Parathyroid adenoma (tissue), 2 donors: ENCODE measurements around the gene CD302.

ENCODE experiments used
- H2AFZ ChIP-seq: fragments of 300-600 bp; sonication (generic); one replicate; pipeline ENCODE4 v1.7.0; 2017; ENCODE audit warnings: antibody characterized with exemption, mild to moderate bottlenecking
- H3K27ac ChIP-seq: fragments of 300-600 bp; sonication (generic); one replicate; pipeline ENCODE4 v1.7.0; 2017
- H3K27me3 ChIP-seq: fragments of 300-600 bp; sonication (generic); one replicate; pipeline ENCODE4 v1.7.0; 2017; ENCODE audit warnings: low read length; ENCODE audit not compliant: control insufficient read depth, insufficient read depth
- H3K36me3 ChIP-seq: fragments of 300-600 bp; sonication (generic); one replicate; pipeline ENCODE4 v1.7.0; 2017; ENCODE audit warnings: low read length; ENCODE audit not compliant: control insufficient read depth, insufficient read depth
- H3K4me1 ChIP-seq: fragments of 300-600 bp; sonication (generic); one replicate; pipeline ENCODE4 v1.7.0; 2017; ENCODE audit warnings: control low read depth
- H3K4me2 ChIP-seq: fragments of 300-600 bp; sonication (generic); one replicate; pipeline ENCODE4 v1.7.0; 2017; ENCODE audit warnings: low read length
- H3K4me3 ChIP-seq: fragments of 300-600 bp; sonication (generic); one replicate; pipeline ENCODE4 v1.7.0; 2017; ENCODE audit warnings: low read depth, low read length
- H3K79me2 ChIP-seq: fragments of 300-600 bp; sonication (generic); one replicate; pipeline ENCODE4 v1.7.0; 2017; ENCODE audit warnings: control low read depth
- H3K9ac ChIP-seq: fragments of 300-600 bp; sonication (generic); one replicate; pipeline ENCODE4 v1.7.0; 2017; ENCODE audit warnings: mild to moderate bottlenecking
- H3K9me3 ChIP-seq: fragments of 300-600 bp; sonication (generic); one replicate; pipeline ENCODE4 v1.7.0; 2017; ENCODE audit warnings: low read length; ENCODE audit not compliant: control insufficient read depth
- CTCF ChIP-seq: fragments of 300-600 bp; sonication (generic); IDR thresholded peaks from one replicate; pipeline ENCODE4 v1.7.0; 2017; ENCODE audit warnings: antibody characterized with exemption, mild to moderate bottlenecking
- donor health status: primary hyperparathyroidism.

CD302 gene

GRCh38 chr2:159769147-159769546, 28.9 kb downstream of the CD302 start:
- no peak overlapping the region for H3K27ac ChIP-seq
- H3K4me2 ChIP-seq, result no peak overlapping the region
- H3K27me3 ChIP-seq, result no peaks in the 10 kb centered on the region
- no peak overlapping the region for H3K4me3 ChIP-seq
- no peak for TF ChIP-seq CTCF
- H3K9ac ChIP-seq, result no peak overlapping the region
- no peak overlapping the region for H2AFZ ChIP-seq
- no peaks in the 10 kb centered on the region for H3K36me3 ChIP-seq
- no peaks in the 10 kb centered on the region for H3K4me1 ChIP-seq
- no peaks in the 10 kb centered on the region for H3K9me3 ChIP-seq
- H3K79me2 ChIP-seq, result no peaks in the 10 kb centered on the region

GRCh38 chr2:159762075-159762474, 35.9 kb downstream of the CD302 start:
- Histone ChIP-seq H3K4me1 (no peaks in the 10 kb centered on the region), H3K27me3 (no peaks in the 10 kb centered on the region), H3K9ac (no peak overlapping the region), H3K4me3 (no peak overlapping the region), H3K9me3 (no peaks in the 10 kb centered on the region), H3K4me2 (no peak overlapping the region), H2AFZ (no peak overlapping the region), H3K27ac (no peak overlapping the region), H3K79me2 (no peaks in the 10 kb centered on the region), H3K36me3 (no peaks in the 10 kb centered on the region)
- TF ChIP-seq CTCF, result no peak

- no peaks in the 10 kb centered on the region for H3K27me3 ChIP-seq
- no peak overlapping the region for H3K9ac ChIP-seq
- H3K9me3 ChIP-seq, result no peaks in the 10 kb centered on the region
- no peak overlapping the region for H3K4me2 ChIP-seq
- H3K27ac ChIP-seq, result no peak overlapping the region
- no peak overlapping the region for H2AFZ ChIP-seq
- no peaks in the 10 kb centered on the region for H3K4me1 ChIP-seq
- TF ChIP-seq CTCF, result no peak
- H3K36me3 ChIP-seq, result no peaks in the 10 kb centered on the region
- H3K4me3 ChIP-seq, result no peak overlapping the region
- no peaks in the 10 kb centered on the region for H3K79me2 ChIP-seq
Observed at GRCh38 chr2:159760326-159760725, 37.7 kb downstream of the CD302 start.

- H3K4me2 ChIP-seq, result no peak overlapping the region
- peaks cover 3% of the 10 kb centered on the region for H3K79me2 ChIP-seq
- H3K36me3 ChIP-seq, result no peaks in the 10 kb centered on the region
- no peak for TF ChIP-seq CTCF
- H3K27ac ChIP-seq, result no peak overlapping the region
- no peak overlapping the region for H2AFZ ChIP-seq
- H3K27me3 ChIP-seq, result no peaks in the 10 kb centered on the region
- H3K9me3 ChIP-seq, result no peaks in the 10 kb centered on the region
- H3K4me1 ChIP-seq, result no peaks in the 10 kb centered on the region
- no peak overlapping the region for H3K4me3 ChIP-seq
- H3K9ac ChIP-seq, result no peak overlapping the region
Observed at GRCh38 chr2:159759577-159759976, 38.4 kb downstream of the CD302 start.

GRCh38 chr2:159758686-159759085, 39.3 kb downstream of the CD302 start:
- Histone ChIP-seq H3K9me3 (no peaks in the 10 kb centered on the region), H2AFZ (no peak overlapping the region), H3K36me3 (no peaks in the 10 kb centered on the region), H3K27ac (no peak overlapping the region), H3K27me3 (no peaks in the 10 kb centered on the region), H3K4me1 (no peaks in the 10 kb centered on the region), H3K9ac (no peak overlapping the region), H3K4me2 (no peak overlapping the region), H3K79me2 (peaks cover 8% of the 10 kb centered on the region), H3K4me3 (no peak overlapping the region)
- TF ChIP-seq CTCF, result no peak
